CD4-positive, alpha-beta T cell treated with Interleukin-17A for 4 hours (primary cell): ENCODE results near the gene FLT3LG.
"Not testable (repeated sequence)": the region's sequence is repeated elsewhere in the genome, so short reads cannot be mapped to it uniquely, and the experiment has no call there.

ENCODE experiments used
- DNase-seq: peaks from one replicate; pipeline ENCODE4 v3.0.0-alpha.2; 2020; ENCODE audit warnings: mixed read lengths

The FLT3LG gene

GRCh38 chr19:49463960-49464740 lies 9.9 kb upstream of the FLT3LG start:
- DNase-seq, result no peak

GRCh38 chr19:49465371-49465770 lies 8.6 kb upstream of the FLT3LG start:
- no peak for DNase-seq

- DNase-seq, result no peak
Observed at GRCh38 chr19:49468199-49468598, 5.8 kb upstream of the FLT3LG start.

GRCh38 chr19:49468746-49469447 lies 5.1 kb upstream of the FLT3LG start:
- DNase-seq, result peak; percentile 91

- peak; percentile 82 for DNase-seq
Observed at GRCh38 chr19:49469828-49470614, 4.0 kb upstream of the FLT3LG start.

- no peak for DNase-seq
Observed at GRCh38 chr19:49470615-49470978, 3.4 kb upstream of the FLT3LG start.

GRCh38 chr19:49472936-49473335 lies 1.1 kb upstream of the FLT3LG start:
- peak; percentile 32 for DNase-seq

- not testable (repeated sequence) for DNase-seq
Observed at GRCh38 chr19:49473501-49473867, 531 bp upstream of the FLT3LG start.

GRCh38 chr19:49474542-49474924 lies 518 bp downstream of the FLT3LG start:
- no peak for DNase-seq

GRCh38 chr19:49475191-49475917 lies 1.3 kb downstream of the FLT3LG start:
- peak; percentile 45 for DNase-seq

- DNase-seq, result peak; percentile 80
Observed at GRCh38 chr19:49475995-49476880, 2.2 kb downstream of the FLT3LG start.

- no peak for DNase-seq
Observed at GRCh38 chr19:49479975-49480628, 6.1 kb downstream of the FLT3LG start.

GRCh38 chr19:49481020-49481683 lies 7.1 kb downstream of the FLT3LG start:
- DNase-seq, result no peak

GRCh38 chr19:49486232-49486631 lies 12.2 kb downstream of the FLT3LG start:
- no peak for DNase-seq

GRCh38 chr19:49486710-49487276 lies 12.8 kb downstream of the FLT3LG start:
- no peak for DNase-seq

GRCh38 chr19:49487277-49488045 lies 13.4 kb downstream of the FLT3LG start, which contains the start of gene RPL13A:
RPL13A (plus strand) TSS chr19:49487608; CDS start chr19:49487630, 22 bp downstream.
- peak; percentile 100 for DNase-seq

GRCh38 chr19:49488046-49488862 lies 14.2 kb downstream of the FLT3LG start:
- no peak for DNase-seq

GRCh38 chr19:49488863-49489537 lies 15.0 kb downstream of the FLT3LG start:
- DNase-seq, result no peak
